GM12878 (cell line): ENCODE results near the gene OR1S2.

Experiments used
- BACH1 ChIP-seq: fragments of 450-650 bp; IDR thresholded peaks from 2 replicates; pipeline ENCODE4 v1.6.1; 2017; ENCODE audit warnings: mild to moderate bottlenecking, borderline replicate concordance
- BRCA1 ChIP-seq: IDR thresholded peaks from 2 replicates; pipeline ENCODE4 v1.6.1; 2011; ENCODE audit warnings: low read depth, low read length, improper control_type of control experiment
- E2F4 ChIP-seq: IDR thresholded peaks from 2 replicates; pipeline ENCODE4 v1.6.1; 2012; ENCODE audit warnings: low read depth, low read length, improper control_type of control experiment
- EZH2 ChIP-seq: IDR thresholded peaks from 2 replicates; pipeline ENCODE4 v1.6.1; 2012; ENCODE audit warnings: low read depth, mild to moderate bottlenecking, control low read depth, inconsistent platforms, low read length, borderline replicate concordance; ENCODE audit not compliant: control insufficient read depth
- FOXM1 ChIP-seq: IDR thresholded peaks from 2 replicates; pipeline ENCODE4 v1.6.1; 2012; ENCODE audit warnings: low read depth, mild to moderate bottlenecking, inconsistent platforms, low read length, moderate library complexity
- REST ChIP-seq: IDR thresholded peaks from 2 replicates; pipeline ENCODE4 v1.6.1; 2012; ENCODE audit warnings: mild to moderate bottlenecking, low read depth, low read length
- STAT3 ChIP-seq: IDR thresholded peaks from 2 replicates; pipeline ENCODE4 v1.6.1; 2011; ENCODE audit warnings: low read depth, low read length, improper control_type of control experiment
- TAF1 ChIP-seq: IDR thresholded peaks from 2 replicates; pipeline ENCODE4 v1.6.1; 2011; ENCODE audit warnings: mild to moderate bottlenecking, low read depth, low read length, borderline replicate concordance
- ZBTB33 ChIP-seq: fragments of 450-650 bp; IDR thresholded peaks from 2 replicates; pipeline ENCODE4 v1.6.1; 2017; ENCODE audit warnings: mild to moderate bottlenecking
- TF ChIP-seq, protein P1 (sequence below): IDR thresholded peaks from 2 replicates; pipeline ENCODE4 v1.6.1; 2011; ENCODE audit warnings: low read depth, low read length, improper control_type of control experiment, borderline replicate concordance
- TF ChIP-seq, protein P2 (sequence below): fragments of 450-650 bp; formaldehyde crosslinking; IDR thresholded peaks from 2 replicates; pipeline ENCODE4 v1.4.0; 2022; ENCODE audit warnings: mild to moderate bottlenecking, moderate library complexity

DNA sequence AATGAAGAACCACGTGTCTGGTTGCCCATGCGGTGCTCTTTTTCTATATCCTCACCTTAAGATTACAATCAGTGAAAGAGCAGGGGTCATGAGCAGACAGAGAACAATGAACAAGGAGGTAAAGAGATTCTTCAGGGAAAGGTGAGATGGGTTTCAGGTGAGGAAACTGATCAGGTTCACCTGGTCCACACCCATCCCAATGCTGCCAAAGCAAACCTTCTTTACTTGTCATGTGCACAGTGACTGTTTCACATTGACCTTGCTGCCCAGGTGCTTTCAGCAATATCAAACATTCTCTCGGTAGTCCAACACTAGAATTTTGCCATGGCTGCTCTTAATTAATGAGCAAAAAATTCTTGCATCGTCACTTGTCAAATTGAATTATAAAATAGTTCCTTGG, 39.6 kb downstream of the OR1S2 start:
- TF ChIP-seq EZH2 (no peak), REST (no peak), BRCA1 (no peak), TAF1 (no peak), E2F4 (no peak), ZBTB33 (no peak), BACH1 (no peak), FOXM1 (no peak), STAT3 (no peak)
- TF ChIP-seq, protein P1, sequence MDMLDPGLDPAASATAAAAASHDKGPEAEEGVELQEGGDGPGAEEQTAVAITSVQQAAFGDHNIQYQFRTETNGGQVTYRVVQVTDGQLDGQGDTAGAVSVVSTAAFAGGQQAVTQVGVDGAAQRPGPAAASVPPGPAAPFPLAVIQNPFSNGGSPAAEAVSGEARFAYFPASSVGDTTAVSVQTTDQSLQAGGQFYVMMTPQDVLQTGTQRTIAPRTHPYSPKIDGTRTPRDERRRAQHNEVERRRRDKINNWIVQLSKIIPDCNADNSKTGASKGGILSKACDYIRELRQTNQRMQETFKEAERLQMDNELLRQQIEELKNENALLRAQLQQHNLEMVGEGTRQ, result no peak
- TF ChIP-seq, protein P2, sequence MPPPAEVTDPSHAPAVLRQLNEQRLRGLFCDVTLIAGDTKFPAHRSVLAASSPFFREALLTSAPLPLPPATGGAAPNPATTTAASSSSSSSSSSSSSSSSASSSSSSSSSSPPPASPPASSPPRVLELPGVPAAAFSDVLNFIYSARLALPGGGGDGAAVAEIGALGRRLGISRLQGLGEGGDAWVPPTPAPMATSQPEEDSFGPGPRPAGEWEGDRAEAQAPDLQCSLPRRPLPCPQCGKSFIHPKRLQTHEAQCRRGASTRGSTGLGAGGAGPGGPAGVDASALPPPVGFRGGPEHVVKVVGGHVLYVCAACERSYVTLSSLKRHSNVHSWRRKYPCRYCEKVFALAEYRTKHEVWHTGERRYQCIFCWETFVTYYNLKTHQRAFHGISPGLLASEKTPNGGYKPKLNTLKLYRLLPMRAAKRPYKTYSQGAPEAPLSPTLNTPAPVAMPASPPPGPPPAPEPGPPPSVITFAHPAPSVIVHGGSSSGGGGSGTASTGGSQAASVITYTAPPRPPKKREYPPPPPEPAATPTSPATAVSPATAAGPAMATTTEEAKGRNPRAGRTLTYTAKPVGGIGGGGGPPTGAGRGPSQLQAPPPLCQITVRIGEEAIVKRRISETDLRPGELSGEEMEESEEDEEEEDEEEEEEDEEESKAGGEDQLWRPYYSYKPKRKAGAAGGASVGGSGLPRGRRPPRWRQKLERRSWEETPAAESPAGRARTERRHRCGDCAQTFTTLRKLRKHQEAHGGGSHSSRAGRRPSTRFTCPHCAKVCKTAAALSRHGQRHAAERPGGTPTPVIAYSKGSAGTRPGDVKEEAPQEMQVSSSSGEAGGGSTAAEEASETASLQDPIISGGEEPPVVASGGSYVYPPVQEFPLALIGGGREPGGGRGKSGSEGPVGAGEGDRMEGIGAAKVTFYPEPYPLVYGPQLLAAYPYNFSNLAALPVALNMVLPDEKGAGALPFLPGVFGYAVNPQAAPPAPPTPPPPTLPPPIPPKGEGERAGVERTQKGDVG, result no peak
